ENCODE results near the gene TBC1D9. TPM values are rescaled to one million over a fixed set of nuclear protein-coding genes. Genes with fewer than 3 reads are reported as not detected.

The TBC1D9 gene
- total RNA-seq, 2 experiments from 2014 or later, result 1.0 to 13.0 TPM

DNA sequence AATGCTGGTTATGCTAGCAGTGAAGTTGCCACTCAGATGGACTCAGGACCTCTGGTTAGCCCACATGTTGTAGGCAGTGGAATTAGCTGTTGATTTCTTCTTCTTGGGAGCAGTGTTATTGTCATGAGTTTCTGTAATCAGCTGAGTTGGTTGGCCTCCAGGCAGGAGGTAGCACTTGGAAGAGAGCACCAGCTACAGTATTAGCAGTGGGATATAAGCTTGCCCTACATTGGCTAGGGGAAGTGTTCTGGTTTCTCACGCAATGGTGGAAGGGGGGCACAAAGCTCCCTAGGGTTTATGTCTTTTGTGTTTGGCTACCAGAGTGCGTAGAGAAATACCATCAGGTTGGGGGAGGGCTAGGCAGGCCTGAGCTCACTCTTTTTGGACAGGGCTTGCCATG is 153.5 kb downstream of the TBC1D9 start:
- H3K27ac ChIP-seq (ENCODE audit: low read depth, low read length, poor library complexity, severe bottlenecking), result no peak overlapping the region
- intact Hi-C loops (cut with micrococcal nuclease; ENCODE audit: unreplicated experiment), result no loop called here
- TF ChIP-seq CTCF (conservative IDR thresholded peaks at IDR 0.05; ENCODE audit: low read length), result no peak
- no peak for TF ChIP-seq EZH2phosphoT487 (IDR thresholded peaks at IDR 0.05; ENCODE audit: borderline replicate concordance, low read depth, low read length)
- no peaks in the 10 kb centered on the region for H4K20me1 ChIP-seq (ENCODE audit: insufficient read depth, low read length)
- H3K4me1 ChIP-seq (ENCODE audit: insufficient read depth, low read length, poor library complexity, severe bottlenecking), result peaks cover 8% of the 10 kb centered on the region
- no peaks in the 10 kb centered on the region; the same call in 1 of the 2 replicates for H3K9me2 ChIP-seq (ENCODE audit: insufficient read depth, low read length)
- no peaks in the 10 kb centered on the region for H3K9me3 ChIP-seq (ENCODE audit: low read length)
- no peak overlapping the region for H3K4me3 ChIP-seq (ENCODE audit: low read depth, low read length, poor library complexity, severe bottlenecking)
- H2AFZ ChIP-seq (ENCODE audit: low read length), result peak overlapping the region; percentile 42; the same call in 1 of the 2 replicates
- H3K79me2 ChIP-seq (ENCODE audit: insufficient read depth, low read depth, low read length), result no peaks in the 10 kb centered on the region
- BruUV-seq (replicated peaks), result no TSS peak
- H3K36me3 ChIP-seq (ENCODE audit: insufficient read depth, low read length), result no peaks in the 10 kb centered on the region
- no peak overlapping the region for H3K4me2 ChIP-seq (ENCODE audit: low read length)
- ChIA-PET CTCF (ENCODE audit: unreplicated experiment) (interaction anchor here (0.5 kb wide), 1 partner anchor 325 kb away, joined by 8 read pairs; no protein-coding TSS in a partner anchor), POLR2A (interaction anchor here (1.3 to 4.0 kb wide), 3 partner anchors 10 to 253 kb away, joined by 4 to 26 read pairs (median 4); no protein-coding TSS in a partner anchor)
- DNase-seq (ENCODE audit: low spot score), result no peak

DNA sequence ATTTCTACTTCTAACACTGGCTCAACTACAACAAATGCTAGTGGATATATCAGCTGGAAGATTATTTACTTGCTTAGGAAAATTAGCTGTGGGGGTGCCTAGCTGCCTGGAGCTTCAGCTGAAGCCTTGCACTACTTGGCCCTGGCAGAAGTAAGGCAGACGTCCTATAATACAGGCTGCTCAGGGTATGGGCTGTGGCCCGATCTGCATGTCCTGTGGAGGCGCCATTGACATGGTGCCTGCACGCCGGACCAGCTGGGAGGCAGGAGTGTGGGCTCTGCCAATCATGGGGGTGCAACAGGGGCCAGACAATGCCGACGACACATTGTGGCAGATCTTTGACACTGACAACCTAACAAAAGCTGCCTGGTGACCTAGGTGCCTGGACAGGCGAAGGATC is 155.8 kb downstream of the TBC1D9 start:
- DNase-seq (ENCODE audit: low spot score), result no peak
- Histone ChIP-seq H3K36me3 (ENCODE audit: insufficient read depth, low read length) (no peaks in the 10 kb centered on the region), H2AFZ (ENCODE audit: low read length) (no peak overlapping the region), H3K4me2 (ENCODE audit: low read length) (no peak overlapping the region), H3K4me1 (ENCODE audit: insufficient read depth, low read length, poor library complexity, severe bottlenecking) (peaks cover 8% of the 10 kb centered on the region), H3K9me3 (ENCODE audit: low read length) (no peaks in the 10 kb centered on the region), H3K27ac (ENCODE audit: low read depth, low read length, poor library complexity, severe bottlenecking) (no peak overlapping the region), H3K4me3 (ENCODE audit: low read depth, low read length, poor library complexity, severe bottlenecking) (no peak overlapping the region), H3K9me2 (ENCODE audit: insufficient read depth, low read length) (no peaks in the 10 kb centered on the region), H4K20me1 (ENCODE audit: insufficient read depth, low read length) (no peaks in the 10 kb centered on the region), H3K79me2 (ENCODE audit: insufficient read depth, low read depth, low read length) (no peaks in the 10 kb centered on the region)
- no peak for TF ChIP-seq CTCF (conservative IDR thresholded peaks at IDR 0.05; ENCODE audit: low read length)
- no peak for TF ChIP-seq EZH2phosphoT487 (IDR thresholded peaks at IDR 0.05; ENCODE audit: borderline replicate concordance, low read depth, low read length)
- ChIA-PET POLR2A (interaction anchor here (0.6 to 1.7 kb wide), 10 partner anchors 15 to 254 kb away, joined by 3 to 5 read pairs (median 3); no protein-coding TSS in a partner anchor), CTCF (ENCODE audit: unreplicated experiment) (no interaction called here)
- intact Hi-C loops (cut with micrococcal nuclease; ENCODE audit: unreplicated experiment), result no loop called here
- no TSS peak for BruUV-seq (replicated peaks)

DNA sequence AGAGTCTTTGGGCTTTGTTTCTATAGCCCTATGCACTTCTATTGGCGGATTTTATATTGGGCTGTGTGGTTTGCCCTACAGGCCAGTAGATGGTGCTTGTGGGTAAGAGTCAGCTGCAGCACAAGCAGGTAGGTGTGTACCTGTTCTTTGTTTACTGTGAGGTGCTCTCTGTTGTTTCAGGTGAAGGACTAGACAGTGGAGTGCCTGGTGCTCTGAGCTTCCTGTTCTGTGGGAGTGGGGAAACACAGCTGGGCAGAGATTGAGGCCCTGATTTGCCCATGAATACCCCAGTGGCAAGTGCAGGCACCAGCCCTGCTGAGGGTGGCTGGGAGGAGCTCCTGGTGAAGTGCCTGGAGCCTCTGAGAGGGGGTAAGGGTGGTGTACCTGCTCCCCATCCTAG is 161.1 kb downstream of the TBC1D9 start:
- no TSS peak for BruUV-seq (replicated peaks)
- DNase-seq (ENCODE audit: low spot score), result peak; percentile 73
- CTCF ChIA-PET (ENCODE audit: unreplicated experiment), result interaction anchor here (0.7 to 1.2 kb wide), 4 partner anchors 15 to 45 kb away, joined by 3 to 4 read pairs (median 4); no protein-coding TSS in a partner anchor

More for the DNA sequence above, 161.1 kb downstream of the TBC1D9 start:
- H3K27ac ChIP-seq (ENCODE audit: low read depth, low read length, poor library complexity, severe bottlenecking), result no peak overlapping the region
- TF ChIP-seq CTCF (conservative IDR thresholded peaks at IDR 0.05; ENCODE audit: low read length) (peak; percentile 87), EZH2phosphoT487 (IDR thresholded peaks at IDR 0.05; ENCODE audit: borderline replicate concordance, low read depth, low read length) (no peak)
- no peaks in the 10 kb centered on the region for H3K9me3 ChIP-seq (ENCODE audit: low read length)
- intact Hi-C loops (cut with micrococcal nuclease; ENCODE audit: unreplicated experiment), result loop anchor here (1.0 to 2.0 kb wide), 5 partner anchors 43 to 256 kb away; no protein-coding TSS in a partner anchor
- no peaks in the 10 kb centered on the region for H3K36me3 ChIP-seq (ENCODE audit: insufficient read depth, low read length)
- no peaks in the 10 kb centered on the region for H3K79me2 ChIP-seq (ENCODE audit: insufficient read depth, low read depth, low read length)
- no peaks in the 10 kb centered on the region for H4K20me1 ChIP-seq (ENCODE audit: insufficient read depth, low read length)
- H2AFZ ChIP-seq (ENCODE audit: low read length), result no peak overlapping the region
- H3K4me2 ChIP-seq (ENCODE audit: low read length), result no peak overlapping the region
- H3K4me1 ChIP-seq (ENCODE audit: insufficient read depth, low read length, poor library complexity, severe bottlenecking), result peaks cover 2% of the 10 kb centered on the region
- POLR2A ChIA-PET, result interaction anchor here (0.7 kb wide), 1 partner anchor 21 kb away, joined by 3 read pairs; no protein-coding TSS in a partner anchor
- H3K9me2 ChIP-seq (ENCODE audit: insufficient read depth, low read length), result no peaks in the 10 kb centered on the region
- no peak overlapping the region for H3K4me3 ChIP-seq (ENCODE audit: low read depth, low read length, poor library complexity, severe bottlenecking)
